HEK293 (cell line): ENCODE data around the gene ZNF518B.
A peak's percentile ranks its signal among the peaks of the same experiment; 100 is the strongest.

Experiments
- CTCF ChIA-PET: fragments of 350-600 bp; formaldehyde crosslinking; extraction: SDS; loops from one replicate; lab custom pipeline; 2021; ENCODE audit warnings: antibody characterized with exemption; lab: Yijun Ruan, JAX
- POLR2A ChIA-PET: fragments of 300-600 bp; formaldehyde crosslinking; extraction: SDS; loops from one replicate; lab custom pipeline; 2020; ENCODE audit warnings: antibody characterized with exemption, inconsistent platforms; lab: Yijun Ruan, JAX
- H3K27ac ChIP-seq: fragments of 200-500 bp; sonication (Bioruptor generic); 2 replicates; pipeline ENCODE4 v1.5.1; 2014; ENCODE audit warnings: low read depth, low read length, control low read depth, inconsistent platforms; ENCODE audit errors: extremely low read depth
- H3K36me3 ChIP-seq, 2 experiments: fragments of 200-500 bp in 1 of 2; sonication (Bioruptor generic) in 1 of 2; 1 replicate in 1 of 2; 2 replicates in 1 of 2; pipeline ENCODE4 v1.5.1; 2014 to 2017; ENCODE audit warnings: inconsistent platforms in 2 of 2, low read length in 2 of 2; ENCODE audit not compliant: control insufficient read depth in 2 of 2, insufficient read depth in 1 of 2
- H3K4me1 ChIP-seq: fragments of 200-500 bp; sonication (Bioruptor generic); 2 replicates; pipeline ENCODE4 v1.5.1; 2014; ENCODE audit warnings: mild to moderate bottlenecking, low read length, inconsistent platforms; ENCODE audit not compliant: control insufficient read depth, insufficient read depth
- H3K4me3 ChIP-seq: 2 replicates; pipeline ENCODE4 v1.5.1; 2011; ENCODE audit warnings: low read depth, mild to moderate bottlenecking, control low read depth, low read length, moderate library complexity
- H3K9me3 ChIP-seq: fragments of 200-500 bp; sonication (Bioruptor generic); 2 replicates; pipeline ENCODE4 v1.5.1; 2014; ENCODE audit warnings: low read depth, low read length, inconsistent platforms; ENCODE audit not compliant: control insufficient read depth, insufficient read depth
- INSM2 ChIP-seq: fragments of 450-650 bp; formaldehyde crosslinking; IDR thresholded peaks from 2 replicates; pipeline ENCODE4 v1.5.1; 2016; ENCODE audit warnings: missing biosample characterization, missing genetic modification characterization
- PATZ1 ChIP-seq: fragments of 450-650 bp; formaldehyde crosslinking; IDR thresholded peaks from 2 replicates; pipeline ENCODE4 v1.5.1; 2016; ENCODE audit warnings: missing biosample characterization, missing genetic modification characterization
- SP3 ChIP-seq: fragments of 450-650 bp; formaldehyde crosslinking; IDR thresholded peaks from 2 replicates; pipeline ENCODE4 v1.5.1; 2016; ENCODE audit warnings: missing biosample characterization, missing genetic modification characterization
- ZFP37 ChIP-seq: fragments of 450-650 bp; formaldehyde crosslinking; IDR thresholded peaks from 2 replicates; pipeline ENCODE4 v1.5.1; 2016; ENCODE audit warnings: missing biosample characterization, missing genetic modification characterization
- ZNF2 ChIP-seq: fragments of 450-650 bp; formaldehyde crosslinking; IDR thresholded peaks from 2 replicates; pipeline ENCODE4 v1.5.1; 2016; ENCODE audit warnings: missing biosample characterization, missing genetic modification characterization
- ZNF518A ChIP-seq: fragments of 450-650 bp; formaldehyde crosslinking; conservative IDR thresholded peaks from 2 replicates; pipeline ENCODE4 v1.5.1; 2016; ENCODE audit warnings: low read depth, missing biosample characterization, missing genetic modification characterization
- ZNF530 ChIP-seq: fragments of 450-650 bp; formaldehyde crosslinking; IDR thresholded peaks from 2 replicates; pipeline ENCODE4 v1.5.1; 2016; ENCODE audit warnings: low read depth, missing biosample characterization, missing genetic modification characterization
- ZNF561 ChIP-seq: fragments of 450-650 bp; IDR thresholded peaks from 2 replicates; pipeline ENCODE4 v1.5.1; 2018; ENCODE audit warnings: missing biosample characterization, missing genetic modification characterization, borderline replicate concordance
- ZNF623 ChIP-seq: fragments of 450-650 bp; formaldehyde crosslinking; IDR thresholded peaks from 2 replicates; pipeline ENCODE4 v1.5.1; 2016; ENCODE audit warnings: missing biosample characterization, missing genetic modification characterization
- ZNF692 ChIP-seq: fragments of 450-650 bp; formaldehyde crosslinking; IDR thresholded peaks from 2 replicates; pipeline ENCODE4 v1.5.1; 2016; ENCODE audit warnings: missing biosample characterization, missing genetic modification characterization
- ZSCAN30 ChIP-seq: fragments of 450-650 bp; IDR thresholded peaks from 2 replicates; pipeline ENCODE4 v1.5.1; 2018; ENCODE audit warnings: missing biosample characterization, mild to moderate bottlenecking, missing genetic modification characterization, moderate library complexity

ZNF518B gene

GRCh38 chr4:10461091-10461849 lies 4.0 kb upstream of the ZNF518B start (continued):
- 0 out of 2 replicates have a peak, but pooled peaks have one; percentile 65 for TF ChIP-seq ZNF2 (tag by site-specific recombination)
- TF ChIP-seq ZSCAN30 (tag by site-specific recombination) = 0 out of 2 replicates have a peak, but pooled peaks have one; percentile 57
- TF ChIP-seq ZNF692 (tag by site-specific recombination) = peak; percentile 86
- no peak for TF ChIP-seq PATZ1 (tag by site-specific recombination)
- TF ChIP-seq ZFP37 (tag by site-specific recombination) = 0 out of 2 replicates have a peak, but pooled peaks have one; percentile 39
- peak; percentile 56; the same call in 1 of the 2 replicates for TF ChIP-seq ZNF561 (tag by site-specific recombination)
- no peak for TF ChIP-seq INSM2 (tag by site-specific recombination)
- no peak for TF ChIP-seq ZNF530 (tag by site-specific recombination)

GRCh38 chr4:10460313-10461047 lies 3.3 kb upstream of the ZNF518B start:
- ChIA-PET POLR2A (interaction anchor here (1.4 kb wide), 1 partner anchor 70 kb away, joined by 4 read pairs; no protein-coding TSS in a partner anchor), CTCF (interaction anchor here (0.6 to 1.8 kb wide), 14 partner anchors 10 to 302 kb away, joined by 3 to 9 read pairs (median 4); no protein-coding TSS in a partner anchor)
- H3K4me1 ChIP-seq = no peaks in the 10 kb centered on the region

More at GRCh38 chr4:10460313-10461047, 3.3 kb upstream of the ZNF518B start:
- H3K36me3 ChIP-seq = peaks cover 0 to 1% of the 10 kb centered on the region in 2 experiments; a peak in 1 of 3 replicates
- H3K9me3 ChIP-seq = no peaks in the 10 kb centered on the region
- H3K27ac ChIP-seq = no peak overlapping the region
- no peak overlapping the region for H3K4me3 ChIP-seq
- TF ChIP-seq SP3 (tag by site-specific recombination) (no peak), ZNF518A (tag by site-specific recombination) (no peak), ZNF623 (tag by site-specific recombination) (peak; percentile 60)
